ENCODE data around the gene UGT1A3.

Gene UGT1A3

DNA sequence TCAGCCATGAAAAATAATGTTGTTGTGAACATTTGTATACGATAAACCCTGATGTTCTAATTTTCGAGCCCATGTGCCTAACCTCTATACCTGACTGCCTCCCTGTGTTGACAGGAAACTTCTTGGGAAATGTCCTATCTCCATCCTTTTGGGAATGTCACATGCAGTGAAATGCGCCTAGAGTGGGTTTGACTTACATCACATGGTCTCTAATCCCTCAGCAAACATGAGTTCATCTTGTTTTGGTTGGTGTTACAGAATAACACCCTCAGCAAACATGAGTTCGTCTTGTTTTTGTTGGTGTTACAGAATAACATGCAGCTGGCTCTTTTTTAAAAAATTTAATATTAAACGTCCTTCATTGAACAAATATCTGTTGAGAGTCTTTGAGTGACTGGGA, 40.5 kb upstream of the UGT1A3 start:
- ChIA-PET POLR2A (no interaction called here), CTCF (no interaction called here)
- no peak for TF ChIP-seq L3MBTL2 (conservative IDR thresholded peaks at IDR 0.05)
- TF ChIP-seq SP1 (IDR thresholded peaks at IDR 0.05) = no peak
- no peak for TF ChIP-seq BHLHE40 (IDR thresholded peaks at IDR 0.05; ENCODE audit: borderline replicate concordance)
- no peak for TF ChIP-seq SUZ12 (IDR thresholded peaks at IDR 0.05)
- TF ChIP-seq NFRKB (IDR thresholded peaks at IDR 0.05) = no peak
- TF ChIP-seq LEF1 (IDR thresholded peaks at IDR 0.05; ENCODE audit: borderline replicate concordance) = no peak
- TF ChIP-seq CTBP1 (IDR thresholded peaks at IDR 0.05; ENCODE audit: borderline replicate concordance) = no peak
- no peak for TF ChIP-seq TARDBP (IDR thresholded peaks at IDR 0.05)
- no peak for TF ChIP-seq HDGF (IDR thresholded peaks at IDR 0.05; ENCODE audit: borderline replicate concordance)
- no peak for TF ChIP-seq FOXM1 (IDR thresholded peaks at IDR 0.05; ENCODE audit: borderline replicate concordance)
- no peak for TF ChIP-seq FOXK2 (IDR thresholded peaks at IDR 0.05)
- no peak for TF ChIP-seq FOXA1 (IDR thresholded peaks at IDR 0.05)
- TF ChIP-seq ELF4 (IDR thresholded peaks at IDR 0.05) = no peak
- no peak for TF ChIP-seq ZNF384 (IDR thresholded peaks at IDR 0.05)
- TF ChIP-seq PKNOX1 (IDR thresholded peaks at IDR 0.05) = no peak
- no peak for TF ChIP-seq ARNT (IDR thresholded peaks at IDR 0.05)
- DNase-seq (ENCODE audit: extremely low spot score) = no peak

GRCh38 chr2:233689031-233689430, 39.8 kb upstream of the UGT1A3 start:
- POLR2A ChIA-PET = no interaction called here
- no peak for DNase-seq (ENCODE audit: extremely low spot score)
- CTCF ChIA-PET = interaction anchor here (0.6 kb wide), 1 partner anchor 32 kb away, joined by 3 read pairs; no protein-coding TSS in a partner anchor
- TF ChIP-seq FOXA1 (IDR thresholded peaks at IDR 0.05) (no peak), LEF1 (IDR thresholded peaks at IDR 0.05; ENCODE audit: borderline replicate concordance) (no peak), ZNF384 (IDR thresholded peaks at IDR 0.05) (no peak), SUZ12 (IDR thresholded peaks at IDR 0.05) (no peak), L3MBTL2 (conservative IDR thresholded peaks at IDR 0.05) (no peak), ELF4 (IDR thresholded peaks at IDR 0.05) (no peak), HDGF (IDR thresholded peaks at IDR 0.05; ENCODE audit: borderline replicate concordance) (no peak), BHLHE40 (IDR thresholded peaks at IDR 0.05; ENCODE audit: borderline replicate concordance) (no peak), CTBP1 (IDR thresholded peaks at IDR 0.05; ENCODE audit: borderline replicate concordance) (no peak), PKNOX1 (IDR thresholded peaks at IDR 0.05) (no peak), TARDBP (IDR thresholded peaks at IDR 0.05) (no peak), FOXK2 (IDR thresholded peaks at IDR 0.05) (no peak), ARNT (IDR thresholded peaks at IDR 0.05) (no peak)

- TF ChIP-seq FOXA1 (IDR thresholded peaks at IDR 0.05) (no peak), L3MBTL2 (conservative IDR thresholded peaks at IDR 0.05) (no peak), PKNOX1 (IDR thresholded peaks at IDR 0.05) (no peak), ZNF384 (IDR thresholded peaks at IDR 0.05) (no peak), SUZ12 (IDR thresholded peaks at IDR 0.05) (no peak), ARNT (IDR thresholded peaks at IDR 0.05) (no peak), HDGF (IDR thresholded peaks at IDR 0.05; ENCODE audit: borderline replicate concordance) (no peak), CTBP1 (IDR thresholded peaks at IDR 0.05; ENCODE audit: borderline replicate concordance) (no peak), TARDBP (IDR thresholded peaks at IDR 0.05) (no peak), FOXK2 (IDR thresholded peaks at IDR 0.05) (no peak), NFRKB (IDR thresholded peaks at IDR 0.05) (no peak), SP1 (IDR thresholded peaks at IDR 0.05) (no peak), BHLHE40 (IDR thresholded peaks at IDR 0.05; ENCODE audit: borderline replicate concordance) (no peak), FOXM1 (IDR thresholded peaks at IDR 0.05; ENCODE audit: borderline replicate concordance) (no peak), LEF1 (IDR thresholded peaks at IDR 0.05; ENCODE audit: borderline replicate concordance) (no peak), ELF4 (IDR thresholded peaks at IDR 0.05) (no peak)
- POLR2A ChIA-PET = no interaction called here
- CTCF ChIA-PET = interaction anchor here (0.6 kb wide), 1 partner anchor 33 kb away, joined by 3 read pairs; no protein-coding TSS in a partner anchor
- no peak for DNase-seq (ENCODE audit: extremely low spot score)
These were observed 39.3 kb upstream of the UGT1A3 start for GRCh38 chr2:233689501-233689900.

GRCh38 chr2:233690444-233690843, 38.4 kb upstream of the UGT1A3 start:
- CTCF ChIA-PET = no interaction called here
- POLR2A ChIA-PET = no interaction called here
- TF ChIP-seq BHLHE40 (IDR thresholded peaks at IDR 0.05; ENCODE audit: borderline replicate concordance) (no peak), CTBP1 (IDR thresholded peaks at IDR 0.05; ENCODE audit: borderline replicate concordance) (no peak), ZNF384 (IDR thresholded peaks at IDR 0.05) (no peak), L3MBTL2 (conservative IDR thresholded peaks at IDR 0.05) (no peak), TARDBP (IDR thresholded peaks at IDR 0.05) (no peak), SUZ12 (IDR thresholded peaks at IDR 0.05) (no peak), LEF1 (IDR thresholded peaks at IDR 0.05; ENCODE audit: borderline replicate concordance) (no peak), NFRKB (IDR thresholded peaks at IDR 0.05) (no peak), HDGF (IDR thresholded peaks at IDR 0.05; ENCODE audit: borderline replicate concordance) (no peak), PKNOX1 (IDR thresholded peaks at IDR 0.05) (no peak), ELF4 (IDR thresholded peaks at IDR 0.05) (no peak)
- DNase-seq (ENCODE audit: extremely low spot score) = no peak

GRCh38 chr2:233691443-233692433, 37.1 kb upstream of the UGT1A3 start:
- no peak for DNase-seq (ENCODE audit: extremely low spot score)
- ChIA-PET POLR2A (no interaction called here), CTCF (no interaction called here)
- no peak for TF ChIP-seq NFRKB (IDR thresholded peaks at IDR 0.05)
- TF ChIP-seq PKNOX1 (IDR thresholded peaks at IDR 0.05) = no peak
- TF ChIP-seq FOXK2 (IDR thresholded peaks at IDR 0.05) = no peak
- TF ChIP-seq FOXM1 (IDR thresholded peaks at IDR 0.05; ENCODE audit: borderline replicate concordance) = no peak
- TF ChIP-seq ARNT (IDR thresholded peaks at IDR 0.05) = no peak
- no peak for TF ChIP-seq CTBP1 (IDR thresholded peaks at IDR 0.05; ENCODE audit: borderline replicate concordance)
- TF ChIP-seq BHLHE40 (IDR thresholded peaks at IDR 0.05; ENCODE audit: borderline replicate concordance) = no peak
- no peak for TF ChIP-seq ZNF384 (IDR thresholded peaks at IDR 0.05)
- TF ChIP-seq TARDBP (IDR thresholded peaks at IDR 0.05) = no peak
- no peak for TF ChIP-seq L3MBTL2 (conservative IDR thresholded peaks at IDR 0.05)
- TF ChIP-seq HDGF (IDR thresholded peaks at IDR 0.05; ENCODE audit: borderline replicate concordance) = no peak
- no peak for TF ChIP-seq FOXA1 (IDR thresholded peaks at IDR 0.05)
- TF ChIP-seq ELF4 (IDR thresholded peaks at IDR 0.05) = no peak

Data from HEK293T (cell line).